ENCODE data around the gene NELFB. TPM values are rescaled to one million over a fixed set of nuclear protein-coding genes. Genes with fewer than 3 reads are reported as not detected.

Gene NELFB
- total and polyA plus RNA-seq, 2 of the 4 experiments (the other 2 are of a cell fraction): 36.9 to 66.0 TPM

- no peak overlapping the region for H2BK15ac ChIP-seq (ENCODE audit: low read depth, low read length)
- H3K36me3 ChIP-seq (ENCODE audit: control insufficient read depth, insufficient read depth, low read length): peaks cover 22% of the 10 kb centered on the region
- intact Hi-C loops (cut with micrococcal nuclease): no loop called here
- no peaks in the 10 kb centered on the region for H3K9me1 ChIP-seq (ENCODE audit: insufficient read depth, low read length)
- CTCF ChIA-PET: no interaction called here
- H3K4me3 ChIP-seq (ENCODE audit: insufficient read depth, low read depth, low read length): no peak overlapping the region
- H2AK5ac ChIP-seq (ENCODE audit: low read depth, low read length): no peak overlapping the region
- no peak overlapping the region for H2AFZ ChIP-seq (replicated peaks; ENCODE audit: low read length, poor library complexity)
- no peak overlapping the region for H3K14ac ChIP-seq (replicated peaks; ENCODE audit: low read depth, low read length)
- no peak overlapping the region for H3K56ac ChIP-seq (ENCODE audit: extremely low read depth, insufficient read depth, low read length)
- H3K4me1 ChIP-seq (ENCODE audit: control insufficient read depth, insufficient read depth, low read length): peaks cover 2% of the 10 kb centered on the region; the same call in 1 of the 2 replicates
- H3K4ac ChIP-seq (ENCODE audit: low read depth, low read length): no peak overlapping the region
- H3K27me3 ChIP-seq (ENCODE audit: control insufficient read depth, insufficient read depth, low read length): no peaks in the 10 kb centered on the region
- TF ChIP-seq NFE2L2 (IDR thresholded peaks at IDR 0.05; ENCODE audit: low read depth, low read length): no peak
- TF ChIP-seq BHLHE40 (IDR thresholded peaks at IDR 0.05; ENCODE audit: low read depth, low read length): no peak
- no peak for TF ChIP-seq MAZ (IDR thresholded peaks at IDR 0.05; ENCODE audit: borderline replicate concordance, low read depth, low read length)
- TF ChIP-seq MAFK (IDR thresholded peaks at IDR 0.05; ENCODE audit: low read depth, low read length): no peak
- no peak for TF ChIP-seq RCOR1 (IDR thresholded peaks at IDR 0.05; ENCODE audit: insufficient replicate concordance, low read length)
- TF ChIP-seq POLR2A (IDR thresholded peaks at IDR 0.05; ENCODE audit: low read depth, low read length): no peak
- no peak for TF ChIP-seq ELK1 (IDR thresholded peaks at IDR 0.05; ENCODE audit: borderline replicate concordance, low read depth, low read length)
- TF ChIP-seq MXI1 (IDR thresholded peaks at IDR 0.05; ENCODE audit: borderline replicate concordance, low read depth, low read length): no peak
- no peak for TF ChIP-seq CHD1 (IDR thresholded peaks at IDR 0.05; ENCODE audit: low read depth, low read length)
- no peak for TF ChIP-seq RFX5 (IDR thresholded peaks at IDR 0.05; ENCODE audit: low read depth, low read length)
- no peak overlapping the region for H2BK120ac ChIP-seq (ENCODE audit: low read depth, low read length)
- no peak overlapping the region for H2BK20ac ChIP-seq (ENCODE audit: low read depth, low read length)
- no peak overlapping the region for H3K9ac ChIP-seq (ENCODE audit: low read depth, low read length)
- H4K5ac ChIP-seq (ENCODE audit: low read depth, low read length): no peak overlapping the region
- dilution Hi-C loops (cut with HindIII; ENCODE audit: low sequenced_read_pairs, unreplicated experiment): no loop called here
- no peak overlapping the region for H3K18ac ChIP-seq (ENCODE audit: low read depth, low read length)
- no peaks in the 10 kb centered on the region for H4K20me1 ChIP-seq (ENCODE audit: insufficient read depth, low read length)
- no peak for DNase-seq
- no peak overlapping the region for H3K23ac ChIP-seq (ENCODE audit: low read depth, low read length)
- peaks cover 14% of the 10 kb centered on the region in 2 experiments for H3K79me1 ChIP-seq (ENCODE audit: low read depth in 1 of 2, low read length in 2 of 2)
- 89% methylated on average over 9 of the region's 13 CpGs; no CpG with 5 or more reads in 1 of the 2 experiments for WGBS, 2 experiments (ENCODE audit: extremely low coverage in 2 of 2, insufficient read length in 1 of 2)
- in situ Hi-C loops (cut with MboI; ENCODE audit: low sequenced_read_pairs): no loop called here
- ATAC-seq (ENCODE audit: low read depth): no peak
- H3K27ac ChIP-seq (ENCODE audit: insufficient read depth, low read length): no peak overlapping the region
- H3K4me2 ChIP-seq (ENCODE audit: low read depth, low read length): no peak overlapping the region
- H2AK9ac ChIP-seq (replicated peaks; ENCODE audit: low read depth, low read length, poor library complexity): no peak overlapping the region
- no peak overlapping the region for H4K8ac ChIP-seq (ENCODE audit: low read depth in 2 of 2, low read length in 2 of 2)
- no peaks in the 10 kb centered on the region for H3K9me3 ChIP-seq (ENCODE audit: control insufficient read depth, insufficient read depth, low read length)
- H2BK5ac ChIP-seq (ENCODE audit: low read depth, low read length, poor library complexity, severe bottlenecking): no peak overlapping the region
- POLR2A ChIA-PET (ENCODE audit: unreplicated experiment): no interaction called here
- no TSS peak for BruUV-seq (replicated peaks)
- no peak overlapping the region for H4K91ac ChIP-seq (ENCODE audit: insufficient read depth, low read depth, low read length)
These were observed 43.6 kb upstream of the NELFB start for GRCh38 chr9:137211532-137211931.

Data from IMR-90 (cell line).